ENCODE data around the gene HEXIM2.

HEXIM2 gene

GRCh38 chr17:45145035-45145389, 16.7 kb upstream of the HEXIM2 start:
- no peak for DNase-seq

GRCh38 chr17:45146166-45146565, 15.5 kb upstream of the HEXIM2 start:
- no peak for DNase-seq

GRCh38 chr17:45146592-45146889, 15.1 kb upstream of the HEXIM2 start:
- no peak for DNase-seq

GRCh38 chr17:45146890-45147580, 14.6 kb upstream of the HEXIM2 start:
- peak; percentile 94 for DNase-seq

- peak; percentile 98 for DNase-seq
Observed at GRCh38 chr17:45147581-45148182, 14.0 kb upstream of the HEXIM2 start.

- DNase-seq = peak; percentile 100
Observed at GRCh38 chr17:45148183-45149036, 13.3 kb upstream of the HEXIM2 start, which contains the start of gene HEXIM1. Gene HEXIM1, plus strand, starts transcription at chr17:45148475. Its CDS starts 716 bp downstream, at chr17:45149191.

- DNase-seq = peak; percentile 89
Observed at GRCh38 chr17:45149037-45149668, 12.5 kb upstream of the HEXIM2 start.

GRCh38 chr17:45149669-45150664, 11.7 kb upstream of the HEXIM2 start:
- DNase-seq = peak; percentile 73

GRCh38 chr17:45150911-45151809, 10.5 kb upstream of the HEXIM2 start:
- no peak for DNase-seq

GRCh38 chr17:45155029-45155428, 6.6 kb upstream of the HEXIM2 start:
- DNase-seq = no peak

GRCh38 chr17:45155483-45155882, 6.2 kb upstream of the HEXIM2 start:
- no peak for DNase-seq

- no peak for DNase-seq
Observed at GRCh38 chr17:45156242-45156641, 5.4 kb upstream of the HEXIM2 start.

- DNase-seq = peak; percentile 85
Observed at GRCh38 chr17:45160447-45161287, 1.0 kb upstream of the HEXIM2 start.

- no peak for DNase-seq
Observed at GRCh38 chr17:45162025-45162687, 481 bp downstream of the HEXIM2 start.

GRCh38 chr17:45164734-45165269, 3.1 kb downstream of the HEXIM2 start:
- no peak for DNase-seq

GRCh38 chr17:45168991-45169752, 7.5 kb downstream of the HEXIM2 start:
- no peak for DNase-seq

GRCh38 chr17:45170280-45170930, 8.7 kb downstream of the HEXIM2 start:
- DNase-seq = no peak

- DNase-seq = no peak
Observed at GRCh38 chr17:45170931-45171337, 9.3 kb downstream of the HEXIM2 start.

Data from NCI-H69 (cell line).